ENCODE results near the gene PCSK5. TPM values are rescaled to one million over a fixed set of nuclear protein-coding genes. Genes with fewer than 3 reads are reported as not detected.
A peak's percentile ranks its signal among the peaks of the same experiment; 100 is the strongest.

The PCSK5 gene
- total and polyA plus RNA-seq, 2 experiments from 2014 or later, result 59.1 to 71.7 TPM

GRCh38 chr9:75930190-75930589 lies 39.7 kb downstream of the PCSK5 start:
- WGBS (ENCODE audit: low lambda C conversion rate, missing lambda C conversion rate), result 93% methylated on average over 4 of the region's 4 CpGs
- Histone ChIP-seq H4K20me1 (ENCODE audit: insufficient read depth, poor library complexity, severe bottlenecking) (peaks cover 5% of the 10 kb centered on the region), H3K4me2 (no peak overlapping the region), H3K79me2 (peaks cover 73% of the 10 kb centered on the region), H2AFZ (no peak overlapping the region), H3K27ac (no peak overlapping the region), H3K4me1 (ENCODE audit: insufficient read depth) (peaks cover 22% of the 10 kb centered on the region), H3K9me3 (ENCODE audit: low read depth) (no peaks in the 10 kb centered on the region), H3K27me3 (no peaks in the 10 kb centered on the region), H3K36me3 (replicated peaks; ENCODE audit: insufficient read depth, low read depth) (no peaks in the 10 kb centered on the region), H3K4me3 (no peak overlapping the region), H3K9me2 (replicated peaks; ENCODE audit: insufficient read depth) (no peaks in the 10 kb centered on the region)
- peak; percentile 1 for DNase-seq (ENCODE audit: low spot score)
- TF ChIP-seq EZH2 (IDR thresholded peaks at IDR 0.05; ENCODE audit: borderline replicate concordance) (no peak), EZH2phosphoT487 (IDR thresholded peaks at IDR 0.05; ENCODE audit: low read depth, severe bottlenecking, unreplicated experiment) (no peak), CTCF (IDR thresholded peaks at IDR 0.05; ENCODE audit: poor library complexity) (no peak)

GRCh38 chr9:75930730-75931321 lies 40.4 kb downstream of the PCSK5 start:
- Histone ChIP-seq H4K20me1 (ENCODE audit: insufficient read depth, poor library complexity, severe bottlenecking) (peaks cover 5% of the 10 kb centered on the region), H3K27ac (peak overlapping the region; percentile 9), H3K9me2 (replicated peaks; ENCODE audit: insufficient read depth) (no peaks in the 10 kb centered on the region), H3K4me3 (no peak overlapping the region), H3K27me3 (no peaks in the 10 kb centered on the region), H3K79me2 (peaks cover 72% of the 10 kb centered on the region), H3K36me3 (replicated peaks; ENCODE audit: insufficient read depth, low read depth) (no peaks in the 10 kb centered on the region), H3K4me2 (peak overlapping the region; percentile 47), H2AFZ (no peak overlapping the region), H3K4me1 (ENCODE audit: insufficient read depth) (peaks cover 22% of the 10 kb centered on the region), H3K9me3 (ENCODE audit: low read depth) (no peaks in the 10 kb centered on the region)
- TF ChIP-seq EZH2phosphoT487 (IDR thresholded peaks at IDR 0.05; ENCODE audit: low read depth, severe bottlenecking, unreplicated experiment) (no peak), EZH2 (IDR thresholded peaks at IDR 0.05; ENCODE audit: borderline replicate concordance) (no peak)
- no peak for DNase-seq (ENCODE audit: low spot score)
- WGBS (ENCODE audit: low lambda C conversion rate, missing lambda C conversion rate), result 67% methylated on average over 3 of the region's 3 CpGs

- Histone ChIP-seq H3K4me1 (ENCODE audit: insufficient read depth) (peaks cover 15% of the 10 kb centered on the region), H3K9me2 (replicated peaks; ENCODE audit: insufficient read depth) (no peaks in the 10 kb centered on the region), H3K27ac (no peak overlapping the region), H3K79me2 (peaks cover 53% of the 10 kb centered on the region), H3K4me2 (no peak overlapping the region), H2AFZ (no peak overlapping the region), H3K27me3 (no peaks in the 10 kb centered on the region), H3K9me3 (ENCODE audit: low read depth) (no peaks in the 10 kb centered on the region), H3K36me3 (replicated peaks; ENCODE audit: insufficient read depth, low read depth) (no peaks in the 10 kb centered on the region), H4K20me1 (ENCODE audit: insufficient read depth, poor library complexity, severe bottlenecking) (no peaks in the 10 kb centered on the region), H3K4me3 (no peak overlapping the region)
- TF ChIP-seq EZH2 (IDR thresholded peaks at IDR 0.05; ENCODE audit: borderline replicate concordance) (no peak), EZH2phosphoT487 (IDR thresholded peaks at IDR 0.05; ENCODE audit: low read depth, severe bottlenecking, unreplicated experiment) (no peak), CTCF (IDR thresholded peaks at IDR 0.05; ENCODE audit: poor library complexity) (no peak)
- DNase-seq (ENCODE audit: low spot score), result no peak
- WGBS (ENCODE audit: low lambda C conversion rate, missing lambda C conversion rate), result 77% methylated on average over 7 of the region's 7 CpGs
These were observed 43.5 kb downstream of the PCSK5 start for GRCh38 chr9:75933982-75934381.

- Histone ChIP-seq H3K27ac (no peak overlapping the region), H3K9me3 (ENCODE audit: low read depth) (no peaks in the 10 kb centered on the region), H3K79me2 (peaks cover 48% of the 10 kb centered on the region), H3K4me2 (no peak overlapping the region), H3K9me2 (replicated peaks; ENCODE audit: insufficient read depth) (no peaks in the 10 kb centered on the region), H3K27me3 (no peaks in the 10 kb centered on the region), H4K20me1 (ENCODE audit: insufficient read depth, poor library complexity, severe bottlenecking) (no peaks in the 10 kb centered on the region), H3K4me3 (no peak overlapping the region), H3K4me1 (ENCODE audit: insufficient read depth) (peaks cover 14% of the 10 kb centered on the region), H3K36me3 (replicated peaks; ENCODE audit: insufficient read depth, low read depth) (no peaks in the 10 kb centered on the region), H2AFZ (no peak overlapping the region)
- TF ChIP-seq EZH2phosphoT487 (IDR thresholded peaks at IDR 0.05; ENCODE audit: low read depth, severe bottlenecking, unreplicated experiment) (no peak), EZH2 (IDR thresholded peaks at IDR 0.05; ENCODE audit: borderline replicate concordance) (no peak), CTCF (IDR thresholded peaks at IDR 0.05; ENCODE audit: poor library complexity) (no peak)
- DNase-seq (ENCODE audit: low spot score), result no peak
- 94% methylated on average over 2 of the region's 2 CpGs for WGBS (ENCODE audit: low lambda C conversion rate, missing lambda C conversion rate)
These were observed 45.1 kb downstream of the PCSK5 start for GRCh38 chr9:75935591-75935990.
